Measurements from ENCODE around the gene CD180.
A peak's percentile ranks its signal among the peaks of the same experiment; 100 is the strongest.

CD180 gene

GRCh38 chr5:67211926-67212325, 15.3 kb upstream of the CD180 start:
- peak; percentile 74 for DNase-seq (ENCODE audit: low read depth)

- DNase-seq (ENCODE audit: low read depth) = no peak
Observed at GRCh38 chr5:67209141-67209771, 12.7 kb upstream of the CD180 start.

- DNase-seq (ENCODE audit: low read depth) = no peak
Observed at GRCh38 chr5:67208403-67208802, 11.8 kb upstream of the CD180 start.

- DNase-seq (ENCODE audit: low read depth) = peak; percentile 62
Observed at GRCh38 chr5:67206929-67207328, 10.3 kb upstream of the CD180 start.

GRCh38 chr5:67206461-67206860, 9.9 kb upstream of the CD180 start:
- DNase-seq (ENCODE audit: low read depth) = no peak

- no peak for DNase-seq (ENCODE audit: low read depth)
Observed at GRCh38 chr5:67205981-67206380, 9.4 kb upstream of the CD180 start.

GRCh38 chr5:67204821-67205220, 8.2 kb upstream of the CD180 start:
- DNase-seq (ENCODE audit: low read depth) = no peak

- no peak for DNase-seq (ENCODE audit: low read depth)
Observed at GRCh38 chr5:67203701-67204074, 7.1 kb upstream of the CD180 start.

GRCh38 chr5:67202828-67203227, 6.2 kb upstream of the CD180 start:
- no peak for DNase-seq (ENCODE audit: low read depth)

- DNase-seq (ENCODE audit: low read depth) = no peak
Observed at GRCh38 chr5:67201897-67202549, 5.4 kb upstream of the CD180 start.

GRCh38 chr5:67200809-67201562, 4.4 kb upstream of the CD180 start:
- DNase-seq (ENCODE audit: low read depth) = no peak

- DNase-seq (ENCODE audit: low read depth) = no peak
Observed at GRCh38 chr5:67199859-67200258, 3.3 kb upstream of the CD180 start.

- no peak for DNase-seq (ENCODE audit: low read depth)
Observed at GRCh38 chr5:67198917-67199316, 2.3 kb upstream of the CD180 start.

GRCh38 chr5:67197536-67197935, 937 bp upstream of the CD180 start:
- no peak for DNase-seq (ENCODE audit: low read depth)

GRCh38 chr5:67195406-67196275, 958 bp downstream of the CD180 start:
- no peak for DNase-seq (ENCODE audit: low read depth)

- no peak for DNase-seq (ENCODE audit: low read depth)
Observed at GRCh38 chr5:67194166-67194565, 2.4 kb downstream of the CD180 start.

- DNase-seq (ENCODE audit: low read depth) = no peak
Observed at GRCh38 chr5:67193439-67193807, 3.2 kb downstream of the CD180 start.

GRCh38 chr5:67192719-67193438, 3.7 kb downstream of the CD180 start:
- no peak for DNase-seq (ENCODE audit: low read depth)

GRCh38 chr5:67190861-67191260, 5.7 kb downstream of the CD180 start:
- DNase-seq (ENCODE audit: low read depth) = no peak

GRCh38 chr5:67190410-67190809, 6.2 kb downstream of the CD180 start:
- DNase-seq (ENCODE audit: low read depth) = no peak

- DNase-seq (ENCODE audit: low read depth) = no peak
Observed at GRCh38 chr5:67189931-67190330, 6.7 kb downstream of the CD180 start.

GRCh38 chr5:67189079-67189354, 7.6 kb downstream of the CD180 start:
- DNase-seq (ENCODE audit: low read depth) = no peak

All from non-pigmented ciliary epithelial cell (primary cell).